Cerebellar nuclear complex (tissue), 1 donor: ENCODE results near the gene TMEM117.
A peak's percentile ranks its signal among the peaks of the same experiment; 100 is the strongest.
"Not testable (repeated sequence)": the region's sequence is repeated elsewhere in the genome, so short reads cannot be mapped to it uniquely, and the experiment has no call there.

Source experiments
- DNase-seq, 2 experiments: peaks; one replicate each; lab custom pipeline; 2025; lab: John Stamatoyannopoulos, UW

Gene TMEM117

DNA sequence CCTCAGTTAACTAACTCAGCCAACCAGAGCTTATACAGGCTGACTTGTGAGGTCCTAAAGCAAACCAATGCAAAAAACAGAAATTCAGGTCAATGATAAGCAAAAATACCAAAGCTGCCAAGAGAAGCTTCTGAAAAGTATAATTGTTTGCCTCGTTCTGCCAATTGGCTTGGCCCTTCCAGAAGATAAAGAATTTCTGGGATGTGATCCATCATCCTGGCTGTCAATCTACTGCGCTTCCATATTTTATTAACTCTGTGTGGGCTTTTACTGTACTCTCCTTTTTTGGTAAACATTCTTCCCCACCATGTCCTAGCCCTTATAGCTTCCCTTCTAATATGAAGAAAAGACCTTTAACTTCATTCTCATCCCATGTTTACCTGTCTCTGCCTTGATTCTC lies 387.9 kb downstream of the TMEM117 start:
- no peak for DNase-seq

DNA sequence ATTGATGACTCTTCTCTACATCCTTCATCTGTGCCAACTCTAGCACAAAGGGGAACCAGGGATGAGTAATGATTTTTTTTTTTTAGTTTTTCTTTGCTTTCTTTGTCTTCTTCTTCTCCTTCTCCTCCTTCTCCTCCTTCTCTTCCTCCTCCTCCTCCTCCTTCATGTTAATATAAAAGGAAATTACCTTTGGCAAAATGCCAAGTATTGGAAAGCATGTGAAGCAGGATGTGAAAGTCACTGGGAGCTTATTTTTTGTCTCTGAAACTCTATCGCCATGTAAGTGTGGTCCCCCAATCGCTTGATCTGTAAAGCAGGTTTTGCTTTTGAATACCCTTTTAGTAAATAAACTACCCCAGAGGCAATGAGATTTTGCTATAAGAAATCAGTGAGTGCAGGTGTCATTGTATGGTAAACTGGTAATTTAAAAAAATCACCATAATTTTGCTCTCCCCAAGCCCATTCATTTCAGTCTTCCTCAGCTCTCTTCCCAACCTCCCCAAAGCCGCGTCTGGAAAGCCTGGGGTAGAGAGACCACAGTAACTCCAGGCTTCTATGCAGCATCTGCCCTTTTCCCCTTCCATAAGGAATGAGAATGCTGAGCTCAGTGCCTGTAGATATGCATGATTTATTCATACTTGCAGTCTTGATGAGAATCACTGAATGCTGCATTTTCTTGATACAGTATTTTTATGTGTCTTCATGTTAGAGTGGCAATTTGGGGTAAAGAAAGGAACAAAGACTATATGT lies 388.7 kb downstream of the TMEM117 start:
- DNase-seq, result no peak

DNA sequence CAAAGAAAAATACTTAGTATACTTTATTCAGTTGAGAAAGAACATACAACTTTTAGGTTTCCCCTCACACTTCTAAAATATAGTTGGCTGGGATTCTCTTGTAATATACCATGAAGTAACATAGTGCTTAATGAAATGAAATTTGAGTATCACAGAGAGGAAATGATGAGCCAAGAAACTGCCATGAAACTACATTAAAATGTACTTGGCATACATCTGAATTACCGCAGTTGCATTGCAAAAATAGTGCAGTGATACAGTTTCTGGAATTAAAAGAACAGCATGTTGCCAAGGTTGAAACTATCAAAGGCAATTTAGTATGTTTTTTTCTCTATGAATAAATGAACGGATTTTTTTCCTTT lies 389.2 kb downstream of the TMEM117 start:
- no peak for DNase-seq

DNA sequence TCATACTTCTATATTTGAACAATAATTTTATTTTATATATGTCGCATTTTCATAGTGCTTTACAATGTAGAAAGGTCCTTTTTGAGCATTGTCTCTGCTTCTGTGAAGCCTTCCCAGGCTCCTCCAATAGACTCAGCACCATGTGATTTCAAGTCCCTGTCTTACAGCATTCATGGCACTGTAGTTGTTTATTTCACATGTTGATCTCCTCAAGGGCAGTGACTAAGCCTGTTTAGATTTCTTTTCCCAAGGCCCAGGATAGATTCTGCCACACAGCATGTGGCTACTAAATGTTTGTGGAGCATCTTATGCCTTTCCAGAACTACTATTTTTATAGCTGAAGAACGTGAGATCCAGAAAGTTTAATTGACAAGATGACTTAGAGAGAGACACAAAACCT lies 391.7 kb downstream of the TMEM117 start:
- no peak for DNase-seq

DNA sequence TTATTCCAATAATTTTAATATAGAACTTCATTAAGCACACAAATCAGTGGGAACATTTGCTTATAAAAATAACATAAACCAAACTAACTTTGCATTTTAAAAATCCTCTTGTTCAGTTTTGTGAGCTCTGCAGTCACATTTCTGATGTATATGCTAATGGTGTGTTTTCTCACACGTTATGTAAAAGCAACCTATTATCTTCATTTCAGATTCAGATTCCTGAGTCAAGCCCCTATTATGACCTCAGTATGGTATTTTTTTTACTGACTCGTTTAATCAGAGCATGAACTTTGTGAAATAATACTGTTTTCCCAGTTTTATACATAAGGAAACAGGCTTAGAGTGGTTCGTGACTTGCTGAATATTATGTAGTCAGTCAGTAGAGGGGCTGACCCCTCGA lies 394.0 kb downstream of the TMEM117 start:
- no peak for DNase-seq

DNA sequence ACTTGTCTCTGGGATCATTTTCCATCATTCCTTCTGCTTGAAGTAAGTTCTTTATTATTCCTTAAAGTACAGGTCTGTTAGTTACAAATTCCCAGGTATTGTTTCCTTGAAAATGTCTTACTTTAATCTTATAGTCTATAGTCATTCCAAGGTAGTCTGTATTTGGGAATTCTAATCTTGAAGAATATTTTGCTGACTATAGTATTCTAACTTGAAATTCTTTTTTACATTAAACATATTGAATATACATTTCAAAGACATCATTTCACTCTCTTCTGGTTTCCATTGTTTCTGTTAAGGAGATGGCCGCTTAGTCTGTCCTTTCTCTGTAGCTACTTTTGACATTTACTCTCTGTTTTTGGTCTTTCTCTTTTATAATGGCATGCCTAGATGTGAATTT lies 399.8 kb downstream of the TMEM117 start:
- no peak for DNase-seq

DNA sequence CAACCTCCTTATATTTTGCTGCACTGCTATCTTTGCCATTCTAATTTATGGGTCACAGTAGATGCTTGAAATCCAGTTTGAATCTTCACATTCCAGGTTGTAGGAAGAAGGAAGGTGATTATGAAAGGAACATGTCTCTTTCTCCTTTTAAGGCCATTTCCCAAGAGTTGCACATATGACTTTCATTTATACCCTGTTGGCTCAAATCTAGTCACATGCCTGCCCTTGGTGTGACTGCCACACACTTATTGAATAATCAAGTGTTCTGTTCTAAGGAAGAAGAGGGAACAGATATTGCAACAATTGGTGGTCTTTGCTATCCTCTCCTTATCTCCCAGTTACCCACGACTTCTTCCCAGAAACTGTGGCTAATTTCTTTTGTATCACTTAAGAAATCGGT lies 404.3 kb downstream of the TMEM117 start:
- DNase-seq, result no peak

DNA sequence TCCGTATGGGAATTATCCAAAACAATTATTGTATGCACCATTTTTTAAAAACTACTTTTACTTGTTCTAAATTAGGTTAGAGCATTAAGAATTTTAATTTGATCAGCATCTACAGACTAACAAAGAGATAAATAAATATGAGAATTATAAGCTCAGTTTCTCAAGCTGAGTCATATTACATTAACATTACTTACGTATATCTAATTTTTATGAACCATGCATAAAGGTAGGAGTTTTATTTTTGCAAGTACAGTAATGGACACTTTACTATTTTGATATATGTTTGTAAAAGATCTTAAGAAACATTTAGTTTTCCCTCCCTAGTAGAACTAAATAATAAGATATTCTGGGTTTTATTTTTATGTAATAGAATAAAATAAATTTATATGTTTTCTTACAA lies 410.1 kb downstream of the TMEM117 start:
- DNase-seq, result no peak

DNA sequence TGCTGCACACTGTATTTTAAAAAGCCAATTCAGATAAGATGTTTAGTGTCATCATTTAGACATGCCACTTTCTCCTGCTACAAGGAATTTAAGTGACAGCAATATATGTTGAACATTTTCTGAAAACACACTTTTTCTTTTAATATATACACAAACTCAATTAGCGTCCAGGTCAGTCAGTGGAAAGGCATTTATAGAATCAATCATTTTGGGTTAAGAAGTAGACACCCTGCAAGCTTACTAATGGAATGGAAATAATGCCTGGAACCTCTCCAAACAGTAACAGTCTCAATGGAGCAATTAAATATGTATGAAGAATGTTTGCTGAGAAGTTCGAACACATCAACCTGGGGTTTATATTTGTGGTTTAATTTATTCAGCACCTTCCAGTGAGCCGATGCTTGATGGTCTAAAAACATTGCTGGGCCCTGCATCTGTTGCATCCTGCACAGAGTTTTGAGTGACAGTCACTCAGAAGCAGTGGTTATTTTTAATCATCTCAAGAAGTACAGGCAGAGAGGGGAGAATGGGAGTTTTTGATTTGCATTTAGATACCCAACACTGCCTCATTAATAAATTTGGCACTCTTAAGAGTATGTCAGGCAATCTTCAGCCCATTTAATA lies 410.7 kb downstream of the TMEM117 start:
- no peak for DNase-seq

DNA sequence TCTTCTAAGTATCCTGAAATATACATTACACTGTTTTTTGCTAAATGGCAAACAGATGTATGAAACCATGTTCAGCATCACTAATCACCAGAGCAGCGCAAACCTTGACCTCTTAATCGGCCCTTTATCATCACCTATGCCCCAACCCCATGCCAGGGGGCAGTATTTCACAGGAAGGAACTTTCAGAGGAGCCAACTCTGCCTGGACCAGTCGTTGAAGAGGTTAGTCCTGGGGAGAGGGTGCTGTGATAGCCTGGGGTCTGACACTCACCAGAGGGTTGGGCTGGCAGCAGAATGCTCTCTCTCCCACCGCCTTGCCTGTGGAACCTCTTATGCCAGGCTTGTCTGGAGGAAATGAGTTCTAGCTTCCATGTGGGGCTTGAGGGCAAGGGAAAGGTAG lies 411.7 kb downstream of the TMEM117 start:
- no peak for DNase-seq

DNA sequence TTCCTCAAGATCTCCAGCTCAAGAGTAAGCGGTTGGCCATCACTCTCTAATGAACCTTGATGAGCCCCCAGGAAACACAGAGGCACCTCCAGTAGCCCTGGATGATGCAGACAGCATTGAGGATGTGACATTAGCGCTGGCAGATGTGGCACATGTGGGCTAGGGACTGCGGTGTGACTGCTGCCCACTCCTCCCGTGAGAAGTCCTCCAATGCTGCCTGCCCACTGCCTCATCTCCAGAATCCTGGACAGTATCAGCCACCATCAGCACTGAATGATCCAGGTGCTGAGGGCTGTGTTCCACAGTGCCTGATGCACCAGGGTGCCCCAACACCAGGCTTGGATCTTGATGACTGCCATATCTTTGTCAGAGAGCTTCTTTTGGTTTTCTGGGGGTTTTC lies 412.6 kb downstream of the TMEM117 start:
- DNase-seq, result no peak

DNA sequence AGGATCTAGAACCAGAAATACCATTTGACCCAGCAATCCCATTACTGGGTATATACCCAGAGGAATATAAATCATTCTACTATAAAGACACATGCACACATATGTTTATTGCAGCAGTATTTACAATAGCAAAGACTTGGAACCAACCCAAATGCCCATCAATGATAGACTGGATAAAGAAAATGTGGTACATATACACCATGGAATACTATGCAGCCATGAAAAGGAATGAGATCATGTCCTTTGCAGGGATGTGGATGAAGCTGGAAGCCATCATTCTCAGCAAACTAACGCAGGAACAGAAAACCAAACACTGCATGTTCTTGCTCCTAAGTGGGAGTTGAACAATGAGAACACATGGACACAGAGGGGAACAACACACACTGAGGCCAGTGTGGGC lies 414.6 kb downstream of the TMEM117 start:
- DNase-seq, result not testable (repeated sequence)

DNA sequence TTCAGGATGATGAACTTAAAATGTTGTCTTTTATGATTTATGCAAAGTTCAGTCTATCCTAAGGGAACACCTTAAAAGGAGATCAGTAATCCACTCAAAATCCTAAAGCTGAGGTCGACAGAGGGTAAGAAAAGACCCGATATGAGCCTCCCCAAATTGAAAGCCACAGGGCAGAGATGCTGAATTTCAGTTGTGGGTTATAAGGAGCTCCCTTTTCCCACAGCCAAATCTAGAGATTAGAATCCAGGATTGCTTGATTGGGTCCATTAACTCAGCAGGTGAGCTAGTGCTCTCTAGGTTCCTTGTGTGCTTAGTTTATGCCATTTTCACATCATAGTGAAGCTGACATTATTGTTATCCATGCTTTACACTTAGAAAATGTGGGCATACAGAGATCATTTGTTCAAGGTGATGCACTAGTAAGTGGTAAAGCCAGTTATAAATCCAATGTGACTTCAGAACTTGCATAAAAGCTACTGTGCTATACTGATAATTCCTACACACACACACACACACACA lies 417.5 kb downstream of the TMEM117 start:
- no peak for DNase-seq

DNA sequence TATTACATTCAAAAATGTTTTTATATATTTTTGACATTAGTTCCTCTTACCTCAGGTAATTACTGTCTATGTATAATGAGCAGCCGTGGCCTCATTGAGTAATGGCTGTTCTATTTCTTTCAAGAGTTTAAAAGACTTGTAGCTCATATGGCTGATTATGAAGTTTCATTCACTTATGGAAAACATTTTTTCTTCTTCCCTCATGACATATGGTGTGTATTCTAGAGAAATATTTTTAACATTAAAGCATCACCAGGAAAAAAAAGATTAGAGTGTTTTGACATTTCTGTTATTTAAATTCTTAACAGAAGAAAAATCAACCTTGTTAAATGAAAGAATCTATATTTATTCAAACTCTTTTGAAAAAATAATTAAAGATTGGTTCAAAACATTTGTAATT lies 422.4 kb downstream of the TMEM117 start:
- no peak for DNase-seq

DNA sequence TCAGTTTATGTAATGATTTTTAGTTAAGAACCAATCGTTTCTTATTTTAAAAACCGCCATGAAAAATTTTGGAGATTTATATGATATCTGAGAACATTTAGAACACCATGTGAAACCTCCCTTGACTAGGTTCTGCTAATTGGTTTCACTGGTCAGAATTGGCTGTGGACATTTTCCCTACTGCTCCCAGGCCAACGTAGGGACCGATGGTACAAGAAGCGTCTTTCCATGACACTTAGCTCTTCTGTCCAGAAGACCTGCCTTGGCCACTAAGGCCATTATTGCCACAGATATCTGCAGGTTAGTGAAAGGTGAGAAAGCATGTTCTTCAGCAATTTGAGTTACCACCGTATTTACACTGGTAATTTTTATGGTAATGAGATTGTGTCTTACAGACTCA lies 424.0 kb downstream of the TMEM117 start:
- DNase-seq, result no peak

DNA sequence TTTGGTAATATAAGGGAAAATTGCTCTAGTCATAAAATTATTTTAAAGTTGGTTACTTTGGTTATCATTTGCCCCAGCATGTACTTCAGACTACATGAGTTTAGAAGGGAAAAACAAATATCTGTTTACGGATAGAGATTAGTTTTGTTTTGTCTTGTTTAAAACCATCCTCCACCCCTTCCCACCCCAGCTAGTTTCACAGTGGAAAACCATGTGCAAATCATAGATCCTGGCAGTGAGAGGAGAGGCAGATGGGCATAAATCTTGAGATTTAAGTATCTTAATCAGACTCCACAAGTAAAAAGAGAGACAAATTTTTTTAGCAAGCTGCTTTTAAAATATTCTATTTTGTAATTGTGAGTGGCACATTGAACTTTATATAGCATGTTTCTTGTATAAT lies 424.7 kb downstream of the TMEM117 start:
- no peak for DNase-seq

DNA sequence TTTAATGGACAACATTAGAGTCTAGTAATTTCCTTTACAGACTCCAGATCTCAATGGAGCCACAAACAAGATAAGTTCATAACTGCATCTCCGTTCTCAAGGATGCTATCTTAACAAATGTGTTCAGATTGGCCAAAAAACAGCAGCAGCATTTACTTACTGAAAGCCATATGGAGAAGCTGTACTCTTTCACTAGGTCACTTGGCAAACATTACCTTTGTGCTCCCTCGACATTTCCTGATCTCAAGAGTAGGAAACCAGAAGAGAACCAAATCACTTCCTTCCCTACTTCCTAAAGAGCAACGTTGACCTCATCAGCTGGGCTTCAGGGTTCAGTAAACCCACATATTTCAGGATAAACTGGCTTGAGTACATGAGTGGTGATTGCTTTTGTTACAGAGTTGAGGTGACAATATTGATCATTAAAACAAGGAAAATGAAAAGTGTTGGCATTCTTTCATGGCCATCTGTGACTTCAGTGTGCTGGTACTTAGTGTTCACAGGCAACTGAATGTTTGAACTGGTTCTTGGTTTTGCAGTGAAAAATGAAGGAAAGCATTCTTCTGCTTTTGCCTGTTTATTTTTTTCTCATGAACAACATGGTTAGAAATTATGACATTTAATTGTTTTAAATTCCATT lies 449.6 kb downstream of the TMEM117 start:
- peak in 1 of 2 experiments; percentile 59 for DNase-seq

DNA sequence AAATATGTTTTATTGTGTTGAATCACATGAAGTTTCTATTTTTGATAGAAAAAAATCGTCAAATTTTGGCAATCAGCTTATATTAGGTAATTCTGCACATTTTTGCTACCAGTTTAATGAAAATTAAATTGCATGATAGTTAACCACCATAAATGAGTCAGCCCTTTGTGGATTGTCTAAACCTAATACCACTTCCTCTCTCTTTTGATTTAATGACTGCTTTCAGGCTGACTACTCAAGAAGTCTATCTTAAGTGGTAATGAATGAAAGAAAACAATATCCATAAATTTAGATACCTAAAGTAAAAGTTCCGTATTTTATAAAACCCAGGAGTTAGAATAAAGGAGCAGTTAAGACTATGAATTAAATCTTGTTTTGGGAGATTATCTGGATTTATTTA lies 450.5 kb downstream of the TMEM117 start:
- DNase-seq, result no peak

DNA sequence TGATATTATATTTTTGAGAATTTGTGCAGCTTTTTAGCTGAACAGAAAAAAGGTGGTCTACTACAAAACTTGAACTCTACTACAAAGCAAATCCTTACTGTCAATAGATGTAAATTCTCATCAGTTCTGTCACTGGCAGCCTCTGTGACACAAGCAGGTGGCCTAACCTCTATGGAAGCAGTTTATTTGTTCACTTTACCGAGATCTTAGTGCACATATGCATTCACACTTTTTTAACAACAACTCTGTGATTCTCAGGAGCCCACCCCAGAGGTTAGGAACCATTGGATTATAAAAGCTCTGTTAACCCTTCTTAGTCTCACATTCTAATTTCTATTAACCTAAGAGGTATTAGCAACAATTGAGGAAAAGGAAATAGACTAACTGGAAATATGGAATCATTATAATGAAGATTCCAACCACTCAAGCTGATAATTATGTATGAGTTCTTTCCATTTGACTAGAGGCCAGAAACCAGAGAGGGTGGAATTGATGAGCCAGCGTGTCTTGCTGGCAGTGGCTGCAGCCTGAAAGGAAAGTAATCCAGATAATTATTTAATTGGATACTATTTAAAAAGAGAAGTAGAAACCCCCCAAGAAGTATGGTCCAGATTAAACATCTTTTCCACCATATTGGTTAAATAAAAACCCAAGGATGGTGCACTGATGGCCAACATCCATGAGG lies 451.1 kb downstream of the TMEM117 start:
- DNase-seq, result no peak

DNA sequence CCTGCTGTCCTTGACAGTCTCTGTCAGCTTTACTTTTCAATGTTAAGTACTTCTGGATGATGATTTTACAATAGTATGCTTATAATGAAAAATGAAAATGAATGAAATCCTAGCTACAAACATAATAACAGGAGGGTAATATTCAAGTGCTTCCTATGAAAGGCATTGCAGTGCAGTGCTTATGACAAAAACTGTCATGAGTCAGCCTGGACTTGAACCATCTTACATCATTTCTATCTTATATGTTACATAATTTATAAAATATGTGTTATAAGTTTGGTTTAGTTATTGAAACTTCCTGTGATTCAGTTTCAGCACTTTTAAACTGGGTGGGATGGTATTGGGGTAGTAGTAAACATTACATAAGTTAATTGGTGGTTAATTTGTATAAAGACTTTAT lies 451.7 kb downstream of the TMEM117 start:
- DNase-seq, result no peak

DNA sequence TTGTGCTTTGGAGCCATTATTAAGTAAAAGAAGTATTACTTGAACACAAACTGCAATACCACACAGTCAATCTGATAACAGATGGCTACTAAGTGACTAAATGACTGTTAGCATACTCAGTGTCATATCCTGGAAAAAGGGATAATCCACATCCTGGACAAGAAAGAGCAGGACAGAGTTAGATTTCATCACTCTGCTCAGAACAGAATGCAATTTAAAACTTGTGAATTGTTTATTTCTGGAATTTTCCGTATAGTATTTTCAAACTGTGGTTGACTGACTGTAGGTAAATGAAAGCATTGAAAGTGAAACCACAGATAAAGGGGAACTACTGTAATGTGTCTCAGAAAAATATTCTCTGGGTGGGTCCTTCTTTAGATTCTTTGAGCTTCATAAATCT lies 458.8 kb downstream of the TMEM117 start:
- no peak for DNase-seq

DNA sequence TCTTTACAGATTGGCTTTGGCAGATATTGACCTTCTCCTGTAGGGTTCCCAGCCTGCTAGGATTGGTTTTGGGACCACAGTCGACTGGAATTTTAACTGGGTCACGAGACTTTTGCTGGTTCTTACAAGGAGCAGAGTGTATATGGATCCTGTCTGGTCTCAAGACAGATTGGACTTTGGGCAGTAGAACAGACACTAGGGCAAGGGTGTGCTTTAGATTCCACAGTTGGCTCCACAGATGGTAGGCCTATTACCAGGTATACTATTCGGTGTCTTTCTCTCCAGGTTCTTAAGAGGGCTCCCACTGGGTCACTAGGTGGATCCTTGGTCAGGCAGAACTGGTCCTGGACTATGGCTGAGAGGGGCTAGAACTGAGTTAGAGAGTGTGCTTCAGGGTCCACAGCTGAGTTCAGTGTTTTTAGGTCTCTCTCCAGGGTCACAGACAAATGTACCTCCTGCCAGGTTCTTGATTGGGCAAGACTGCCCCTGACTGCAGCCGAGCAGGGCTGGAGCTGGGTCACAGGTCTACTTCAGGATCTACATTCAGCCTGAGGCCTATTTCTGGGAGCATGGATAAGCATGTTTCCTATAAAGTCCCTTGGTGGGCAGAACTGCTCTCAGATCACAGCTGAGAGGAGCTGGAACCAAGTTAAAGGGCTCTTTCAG lies 460.2 kb downstream of the TMEM117 start:
- DNase-seq, result no peak
